ENCODE data around the gene HES1.

GRCh38 chr3:194164861-194165260 lies 28.9 kb downstream of the HES1 start:
- TF ChIP-seq CTCF (IDR thresholded peaks at IDR 0.05; ENCODE audit: insufficient read depth, low read length) (no peak), POLR2AphosphoS5 (IDR thresholded peaks at IDR 0.05; ENCODE audit: low read depth) (no peak), GABPA (IDR thresholded peaks at IDR 0.05; ENCODE audit: low read depth) (no peak)
